ENCODE data around the gene CEBPZ.
"Not testable (repeated sequence)": the region's sequence is repeated elsewhere in the genome, so short reads cannot be mapped to it uniquely, and the experiment has no call there.

The CEBPZ gene

GRCh38 chr2:37231241-37232130 lies at the start of gene CEBPZ, which contains the start of gene NDUFAF7:
TSS of gene CEBPZ (minus strand) at chr2:37231596. CDS start at chr2:37231567, 29 bp downstream.
TSS of gene NDUFAF7 (plus strand) at chr2:37231658. CDS start at chr2:37231706, 48 bp downstream.
- DNase-seq: peak; percentile 96

GRCh38 chr2:37276291-37276690 lies 44.9 kb upstream of the CEBPZ start:
- DNase-seq: no peak

GRCh38 chr2:37274359-37274965 lies 43.1 kb upstream of the CEBPZ start:
- no peak for DNase-seq

- no peak for DNase-seq
Measured at GRCh38 chr2:37271376-37272067, 40.1 kb upstream of the CEBPZ start.

GRCh38 chr2:37268111-37268510 lies 36.7 kb upstream of the CEBPZ start:
- DNase-seq: no peak

- no peak for DNase-seq
Measured at GRCh38 chr2:37267685-37268084, 36.3 kb upstream of the CEBPZ start.

- no peak for DNase-seq
Measured at GRCh38 chr2:37263839-37264238, 32.4 kb upstream of the CEBPZ start.

- no peak for DNase-seq
Measured at GRCh38 chr2:37262522-37262921, 31.1 kb upstream of the CEBPZ start.

- DNase-seq: no peak
Measured at GRCh38 chr2:37250869-37251740, 19.7 kb upstream of the CEBPZ start.

- DNase-seq: no peak
Measured at GRCh38 chr2:37246205-37246604, 14.8 kb upstream of the CEBPZ start.

- no peak for DNase-seq
Measured at GRCh38 chr2:37244755-37245154, 13.4 kb upstream of the CEBPZ start.

- no peak for DNase-seq
Measured at GRCh38 chr2:37244017-37244416, 12.6 kb upstream of the CEBPZ start.

GRCh38 chr2:37243435-37243834 lies 12.0 kb upstream of the CEBPZ start:
- DNase-seq: no peak

- no peak for DNase-seq
Measured at GRCh38 chr2:37232131-37232933, 936 bp upstream of the CEBPZ start.

- no peak for DNase-seq
Measured at GRCh38 chr2:37230581-37230980, 815 bp downstream of the CEBPZ start.

- DNase-seq: no peak
Measured at GRCh38 chr2:37228788-37229187, 2.6 kb downstream of the CEBPZ start.

- DNase-seq: no peak
Measured at GRCh38 chr2:37226863-37227262, 4.5 kb downstream of the CEBPZ start.

GRCh38 chr2:37225129-37225528 lies 6.3 kb downstream of the CEBPZ start:
- not testable (repeated sequence) for DNase-seq

GRCh38 chr2:37224063-37224462 lies 7.3 kb downstream of the CEBPZ start:
- DNase-seq: no peak

GRCh38 chr2:37223131-37223530 lies 8.3 kb downstream of the CEBPZ start:
- DNase-seq: no peak

- no peak for DNase-seq
Measured at GRCh38 chr2:37219046-37219445, 12.3 kb downstream of the CEBPZ start.

- no peak for DNase-seq
Measured at GRCh38 chr2:37215250-37215649, 16.1 kb downstream of the CEBPZ start.
